ENCODE measurements around the gene ACE2. TPM values are rescaled to one million over a fixed set of nuclear protein-coding genes. Genes with fewer than 3 reads are reported as not detected.

Gene ACE2
- total RNA-seq, 1 experiment from 2014 or later, result 0.08 TPM

DNA sequence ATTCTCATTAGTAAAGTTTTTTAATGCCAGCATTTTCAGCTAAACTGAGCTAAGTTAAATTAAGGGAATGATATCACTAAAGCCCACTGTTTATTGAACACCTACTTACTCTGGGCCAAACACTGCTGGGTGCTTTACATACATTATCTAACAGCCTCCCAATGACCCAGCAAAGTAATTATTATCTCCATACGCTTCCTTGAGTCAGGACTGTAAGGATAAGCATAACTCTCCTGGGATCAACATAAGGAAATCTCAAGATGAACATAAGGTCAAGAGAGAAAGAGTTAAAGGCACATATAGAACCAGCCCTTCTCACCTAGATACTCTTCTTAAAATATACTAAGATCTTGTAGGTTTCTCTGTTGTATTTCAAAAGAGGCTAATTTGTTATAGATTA lies 86.5 kb downstream of the ACE2 start:
- no peaks in the 10 kb centered on the region for H3K4me1 ChIP-seq (replicated peaks)
- H3K36me3 ChIP-seq, result no peaks in the 10 kb centered on the region
- H3K4me3 ChIP-seq, result no peak overlapping the region
- H3K27ac ChIP-seq, result no peak overlapping the region
- DNase-seq (ENCODE audit: low read depth in 1 of 2, low spot score in 2 of 2), result no peak
- no peaks in the 10 kb centered on the region for H3K27me3 ChIP-seq (replicated peaks)
- H3K9me3 ChIP-seq (replicated peaks), result no peaks in the 10 kb centered on the region

DNA sequence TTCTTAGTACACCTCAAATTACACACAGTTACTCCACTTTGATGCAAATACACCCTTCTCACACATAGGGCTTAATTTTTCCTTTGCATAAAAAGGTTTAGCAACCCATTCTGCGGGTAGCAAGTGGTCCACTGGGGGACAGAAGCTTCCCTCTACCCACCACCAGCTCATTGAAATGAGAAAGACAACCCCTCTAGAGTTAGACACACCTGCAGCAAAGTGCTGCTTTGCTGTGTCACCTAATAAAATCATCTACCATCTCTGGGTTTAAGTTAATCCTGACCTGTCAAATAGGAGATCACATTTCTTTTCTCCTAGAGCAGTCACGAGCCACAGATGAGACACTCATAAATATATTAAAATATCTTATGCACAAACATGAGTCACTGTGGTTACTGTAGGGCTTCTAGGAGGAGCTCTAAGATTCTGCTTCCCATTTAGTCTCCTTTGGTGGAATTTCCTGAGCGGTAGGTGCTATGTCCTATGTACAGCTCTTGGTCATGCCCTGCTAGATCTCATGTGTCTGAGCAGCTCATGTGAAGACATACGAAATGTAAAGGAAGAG lies 88.3 kb downstream of the ACE2 start:
- Histone ChIP-seq H3K9me3 (replicated peaks) (no peaks in the 10 kb centered on the region), H3K4me1 (replicated peaks) (no peaks in the 10 kb centered on the region), H3K36me3 (no peaks in the 10 kb centered on the region), H3K4me3 (no peak overlapping the region), H3K27me3 (replicated peaks) (no peaks in the 10 kb centered on the region), H3K27ac (no peak overlapping the region)
- DNase-seq (ENCODE audit: low read depth in 1 of 2, low spot score in 2 of 2), result no peak

DNA sequence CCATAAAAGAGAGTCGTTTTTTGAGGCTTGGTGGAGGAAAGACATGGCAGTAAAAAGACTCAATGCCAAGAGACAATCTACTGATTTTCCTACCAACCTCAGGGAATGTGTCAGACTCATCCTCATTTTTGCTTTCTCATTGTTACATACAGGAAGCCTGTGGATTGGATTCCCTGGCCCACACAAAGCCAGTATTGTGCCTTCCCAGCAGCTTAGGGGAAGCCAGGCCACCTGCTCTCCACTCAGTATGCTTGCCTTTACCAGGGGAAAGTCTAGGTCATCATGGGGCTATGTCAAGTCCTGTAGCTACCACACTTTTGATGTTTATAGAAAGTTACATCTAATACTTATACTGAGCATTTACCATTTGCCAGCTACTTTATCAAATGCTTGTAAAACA lies 89.2 kb downstream of the ACE2 start:
- H3K36me3 ChIP-seq, result no peaks in the 10 kb centered on the region
- H3K27ac ChIP-seq, result no peak overlapping the region
- no peak for DNase-seq (ENCODE audit: low read depth in 1 of 2, low spot score in 2 of 2)
- H3K4me3 ChIP-seq, result no peak overlapping the region
- no peaks in the 10 kb centered on the region for H3K9me3 ChIP-seq (replicated peaks)
- no peaks in the 10 kb centered on the region for H3K27me3 ChIP-seq (replicated peaks)
- no peaks in the 10 kb centered on the region for H3K4me1 ChIP-seq (replicated peaks)

Other genes starting within 250 kb of the ACE2 start
- gene VEGFD, start 216.5 kb downstream of the ACE2 start, total RNA-seq (2014; rRNA removed; shearing (Covaris generic)), result not detected in 2 replicates
- 49.0 and 49.6 TPM in 2 replicates for gene PIR, start 107.6 kb downstream of the ACE2 start, total RNA-seq (2014; rRNA removed; shearing (Covaris generic))
- gene BMX, start 100.2 kb downstream of the ACE2 start, total RNA-seq (2014; rRNA removed; shearing (Covaris generic)), result not detected in 2 replicates
- gene CLTRN, start 63.8 kb upstream of the ACE2 start, total RNA-seq (2014; rRNA removed; shearing (Covaris generic)), result not detected in 2 replicates
- gene CA5B, start 137.3 kb upstream of the ACE2 start, total RNA-seq (2014; rRNA removed; shearing (Covaris generic)), result 4.6 and 7.4 TPM in 2 replicates
- 3.7 and 4.2 TPM in 2 replicates for gene ZRSR2, start 189.5 kb upstream of the ACE2 start, total RNA-seq (2014; rRNA removed; shearing (Covaris generic))

Measured in SJSA1 (cell line).